Measurements from ENCODE around the gene ATP6V1G2.

ATP6V1G2 gene

DNA sequence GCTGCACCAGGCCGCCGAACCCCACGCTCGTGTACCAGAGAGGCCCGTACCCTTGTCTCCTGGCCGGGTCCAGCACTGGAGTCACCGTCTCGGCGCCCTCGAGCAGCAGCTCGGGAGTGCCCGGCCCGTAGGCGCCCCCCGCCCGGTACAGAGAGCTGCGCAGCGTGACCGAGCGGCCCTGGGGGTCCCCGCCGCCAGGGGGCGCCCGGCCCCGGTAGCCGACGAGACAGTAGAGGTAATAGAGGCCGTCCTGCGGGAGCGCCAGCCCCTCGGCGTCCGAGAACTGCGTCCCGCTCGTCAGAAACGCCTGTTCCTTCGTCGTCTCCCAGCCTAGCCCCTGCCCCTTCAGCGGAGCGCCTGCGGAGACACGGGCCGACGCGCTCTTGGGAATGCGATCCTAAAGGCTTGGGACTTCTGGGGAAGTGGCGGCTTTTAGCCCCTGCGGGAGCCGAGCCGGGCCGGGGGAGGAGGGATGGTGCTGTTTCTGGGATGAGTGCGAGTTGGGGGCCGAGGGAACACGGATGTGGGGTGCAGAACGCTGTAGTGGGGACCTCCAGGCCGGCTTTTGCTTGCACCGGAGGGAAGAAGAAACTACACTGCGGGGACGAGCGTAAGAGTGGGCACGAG lies 34.5 kb upstream of the ATP6V1G2 start:
- Histone ChIP-seq H3K36me3 (ENCODE audit: control insufficient read depth, insufficient read depth, low read length) (no peaks in the 10 kb centered on the region), H3K27me3 (ENCODE audit: control insufficient read depth, insufficient read depth, low read length) (peaks cover 18% of the 10 kb centered on the region), H3K4me3 (ENCODE audit: low read depth, low read length) (peak overlapping the region; percentile 82), H3K9ac (ENCODE audit: low read depth, low read length) (peak overlapping the region; percentile 79), H3K9me3 (ENCODE audit: control insufficient read depth, insufficient read depth, low read length) (no peaks in the 10 kb centered on the region), H3K4me1 (ENCODE audit: control insufficient read depth, insufficient read depth, low read length) (peaks cover 13% of the 10 kb centered on the region)

DNA sequence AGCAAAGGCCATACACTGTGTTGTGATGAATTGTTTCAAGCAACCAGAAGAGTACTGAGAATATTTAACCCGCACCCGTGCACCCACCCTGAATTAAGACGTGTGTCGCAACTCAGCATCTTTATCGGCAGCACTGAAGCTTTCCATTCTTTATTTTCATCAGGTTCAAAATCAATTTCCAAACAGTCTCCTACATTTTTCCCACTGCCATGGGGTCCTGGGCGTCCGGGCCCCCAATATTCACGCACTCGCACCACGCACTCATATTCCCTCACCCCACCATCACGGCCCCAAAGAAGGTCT lies 34.0 kb upstream of the ATP6V1G2 start:
- Histone ChIP-seq H3K4me3 (ENCODE audit: low read depth, low read length) (peak overlapping the region; percentile 82), H3K9ac (ENCODE audit: low read depth, low read length) (no peak overlapping the region), H3K36me3 (ENCODE audit: control insufficient read depth, insufficient read depth, low read length) (no peaks in the 10 kb centered on the region), H3K27me3 (ENCODE audit: control insufficient read depth, insufficient read depth, low read length) (peaks cover 20% of the 10 kb centered on the region), H3K9me3 (ENCODE audit: control insufficient read depth, insufficient read depth, low read length) (no peaks in the 10 kb centered on the region), H3K4me1 (ENCODE audit: control insufficient read depth, insufficient read depth, low read length) (peaks cover 13% of the 10 kb centered on the region)

DNA sequence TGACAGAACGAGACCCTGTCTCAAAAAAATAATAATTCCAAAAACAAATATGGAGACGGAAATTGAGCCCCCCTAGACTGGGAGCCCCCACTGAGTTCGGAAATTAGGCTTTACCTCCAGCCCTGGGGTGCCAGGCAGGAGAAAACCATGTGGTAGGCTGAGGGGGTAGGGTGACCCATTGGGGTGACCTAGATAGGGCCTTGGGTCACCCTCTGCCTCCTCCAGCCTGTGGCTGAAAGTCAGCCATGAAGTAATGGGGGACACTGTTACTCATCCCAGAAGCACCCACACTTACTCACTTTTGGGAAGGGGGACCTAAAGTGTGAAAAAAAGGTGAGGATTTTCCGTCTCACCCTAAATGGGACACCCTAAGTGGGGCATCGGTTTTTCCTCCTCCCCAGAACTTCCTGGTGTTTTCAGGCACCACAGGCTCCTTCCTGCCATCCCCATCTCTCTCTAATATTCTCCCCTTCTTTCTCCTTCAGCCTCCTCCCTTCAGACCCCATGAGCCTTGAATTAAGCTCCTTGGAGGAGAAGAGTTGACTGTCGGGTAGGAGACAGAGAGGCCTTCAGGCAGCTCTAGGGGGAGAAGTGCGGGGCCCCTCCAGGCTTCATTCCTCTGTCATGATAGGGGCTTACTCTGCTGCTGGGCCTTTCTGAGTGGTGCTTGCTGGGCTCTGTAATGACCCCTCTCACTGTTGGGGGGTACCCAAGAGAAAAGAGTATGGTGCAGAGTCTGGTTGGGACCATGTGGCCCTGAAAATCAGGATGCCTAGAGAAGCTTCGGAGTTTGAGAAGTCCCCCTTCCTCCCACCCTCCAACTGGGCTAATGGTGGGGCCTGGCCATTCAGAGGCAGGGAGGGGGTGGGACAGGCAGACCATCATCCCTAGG lies 33.4 kb upstream of the ATP6V1G2 start:
- no peaks in the 10 kb centered on the region for H3K9me3 ChIP-seq (ENCODE audit: control insufficient read depth, insufficient read depth, low read length)
- H3K4me1 ChIP-seq (ENCODE audit: control insufficient read depth, insufficient read depth, low read length): peaks cover 13% of the 10 kb centered on the region
- no peak overlapping the region for H3K9ac ChIP-seq (ENCODE audit: low read depth, low read length)
- H3K27me3 ChIP-seq (ENCODE audit: control insufficient read depth, insufficient read depth, low read length): peaks cover 21% of the 10 kb centered on the region
- peak overlapping the region; percentile 82 for H3K4me3 ChIP-seq (ENCODE audit: low read depth, low read length)
- no peaks in the 10 kb centered on the region for H3K36me3 ChIP-seq (ENCODE audit: control insufficient read depth, insufficient read depth, low read length)

DNA sequence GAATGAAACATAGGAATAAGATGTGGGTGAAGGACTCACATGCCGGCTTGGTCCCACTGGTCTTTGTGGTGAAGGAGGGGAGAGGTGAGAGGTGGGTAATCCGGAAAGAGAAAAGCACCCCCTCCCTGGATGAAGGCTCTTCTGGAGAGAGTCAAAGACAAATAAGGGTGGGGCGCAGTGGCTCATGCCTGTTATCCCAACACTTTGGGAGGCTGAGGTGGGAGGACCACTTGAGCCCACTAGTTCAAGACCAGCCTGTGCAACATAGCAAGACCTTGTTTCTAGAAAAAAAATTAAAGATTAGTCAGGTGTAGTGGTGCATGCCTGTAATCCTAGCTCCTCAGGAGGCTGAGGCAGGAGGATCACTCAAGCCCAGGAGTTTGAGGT lies 32.7 kb upstream of the ATP6V1G2 start:
- Histone ChIP-seq H3K9me3 (ENCODE audit: control insufficient read depth, insufficient read depth, low read length) (no peaks in the 10 kb centered on the region), H3K4me1 (ENCODE audit: control insufficient read depth, insufficient read depth, low read length) (peaks cover 13% of the 10 kb centered on the region), H3K9ac (ENCODE audit: low read depth, low read length) (no peak overlapping the region), H3K27me3 (ENCODE audit: control insufficient read depth, insufficient read depth, low read length) (peaks cover 21% of the 10 kb centered on the region), H3K4me3 (ENCODE audit: low read depth, low read length) (no peak overlapping the region), H3K36me3 (ENCODE audit: control insufficient read depth, insufficient read depth, low read length) (no peaks in the 10 kb centered on the region)

DNA sequence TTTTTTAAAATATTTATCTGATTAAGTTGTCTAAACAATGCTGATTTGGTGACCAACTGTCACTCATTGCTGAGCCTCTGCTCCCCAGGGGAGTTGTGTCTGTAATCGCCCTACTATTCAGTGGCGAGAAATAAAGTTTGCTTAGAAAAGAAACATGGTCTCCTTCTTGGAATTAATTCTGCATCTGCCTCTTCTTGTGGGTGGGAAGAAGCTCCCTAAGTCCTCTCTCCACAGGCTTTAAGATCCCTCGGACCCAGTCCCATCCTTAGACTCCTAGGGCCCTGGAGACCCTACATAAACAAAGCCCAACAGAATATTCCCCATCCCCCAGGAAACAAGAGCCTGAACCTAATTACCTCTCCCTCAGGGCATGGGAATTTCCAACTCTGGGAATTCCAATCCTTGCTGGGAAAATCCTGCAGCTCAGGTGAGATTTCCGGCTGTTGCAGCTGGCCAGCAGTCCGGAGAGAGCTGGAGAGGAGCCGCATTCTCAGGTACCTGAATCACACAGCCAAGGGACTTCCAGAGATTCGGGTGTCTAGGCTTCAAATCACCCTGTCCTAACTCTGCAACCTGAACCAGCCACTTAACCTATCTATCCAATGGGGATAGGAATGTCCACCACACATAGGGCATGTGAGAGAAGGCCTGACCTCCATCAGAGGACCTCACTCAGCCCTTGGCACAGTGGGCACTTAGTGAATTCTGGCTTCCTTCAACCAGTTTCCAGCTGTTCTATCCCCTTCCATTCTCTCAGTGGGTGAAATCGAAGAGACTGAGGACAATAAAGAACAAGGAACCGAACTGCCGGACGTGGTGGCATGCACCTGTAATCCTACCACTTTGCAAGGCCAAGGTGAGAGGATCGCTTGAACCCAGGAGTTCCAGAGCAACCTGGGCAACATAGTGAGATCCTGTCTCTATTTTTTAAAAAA lies 32.0 kb upstream of the ATP6V1G2 start:
- Histone ChIP-seq H3K27me3 (ENCODE audit: control insufficient read depth, insufficient read depth, low read length) (peaks cover 21% of the 10 kb centered on the region), H3K36me3 (ENCODE audit: control insufficient read depth, insufficient read depth, low read length) (no peaks in the 10 kb centered on the region), H3K4me1 (ENCODE audit: control insufficient read depth, insufficient read depth, low read length) (peaks cover 13% of the 10 kb centered on the region)

DNA sequence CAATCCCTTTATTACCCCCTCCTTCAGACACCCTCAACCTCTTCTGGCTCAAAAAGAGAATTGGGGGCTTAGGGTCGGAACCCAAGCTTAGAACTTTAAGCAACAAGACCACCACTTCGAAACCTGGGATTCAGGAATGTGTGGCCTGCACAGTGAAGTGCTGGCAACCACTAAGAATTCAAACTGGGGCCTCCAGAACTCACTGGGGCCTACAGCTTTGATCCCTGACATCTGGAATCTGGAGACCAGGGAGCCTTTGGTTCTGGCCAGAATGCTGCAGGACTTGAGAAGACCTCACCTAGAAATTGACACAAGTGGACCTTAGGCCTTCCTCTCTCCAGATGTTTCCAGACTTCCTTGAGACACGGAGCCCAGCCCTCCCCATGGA lies 31.2 kb upstream of the ATP6V1G2 start:
- H3K36me3 ChIP-seq (ENCODE audit: control insufficient read depth, insufficient read depth, low read length): no peaks in the 10 kb centered on the region
- H3K27me3 ChIP-seq (ENCODE audit: control insufficient read depth, insufficient read depth, low read length): peaks cover 21% of the 10 kb centered on the region
- H3K9me3 ChIP-seq (ENCODE audit: control insufficient read depth, insufficient read depth, low read length): no peaks in the 10 kb centered on the region
- no peak overlapping the region for H3K4me3 ChIP-seq (ENCODE audit: low read depth, low read length)
- H3K4me1 ChIP-seq (ENCODE audit: control insufficient read depth, insufficient read depth, low read length): peaks cover 13% of the 10 kb centered on the region
- H3K9ac ChIP-seq (ENCODE audit: low read depth, low read length): no peak overlapping the region

More for the DNA sequence above, 32.0 kb upstream of the ATP6V1G2 start:
- H3K9ac ChIP-seq (ENCODE audit: low read depth, low read length): no peak overlapping the region
- H3K9me3 ChIP-seq (ENCODE audit: control insufficient read depth, insufficient read depth, low read length): no peaks in the 10 kb centered on the region
- H3K4me3 ChIP-seq (ENCODE audit: low read depth, low read length): no peak overlapping the region

DNA sequence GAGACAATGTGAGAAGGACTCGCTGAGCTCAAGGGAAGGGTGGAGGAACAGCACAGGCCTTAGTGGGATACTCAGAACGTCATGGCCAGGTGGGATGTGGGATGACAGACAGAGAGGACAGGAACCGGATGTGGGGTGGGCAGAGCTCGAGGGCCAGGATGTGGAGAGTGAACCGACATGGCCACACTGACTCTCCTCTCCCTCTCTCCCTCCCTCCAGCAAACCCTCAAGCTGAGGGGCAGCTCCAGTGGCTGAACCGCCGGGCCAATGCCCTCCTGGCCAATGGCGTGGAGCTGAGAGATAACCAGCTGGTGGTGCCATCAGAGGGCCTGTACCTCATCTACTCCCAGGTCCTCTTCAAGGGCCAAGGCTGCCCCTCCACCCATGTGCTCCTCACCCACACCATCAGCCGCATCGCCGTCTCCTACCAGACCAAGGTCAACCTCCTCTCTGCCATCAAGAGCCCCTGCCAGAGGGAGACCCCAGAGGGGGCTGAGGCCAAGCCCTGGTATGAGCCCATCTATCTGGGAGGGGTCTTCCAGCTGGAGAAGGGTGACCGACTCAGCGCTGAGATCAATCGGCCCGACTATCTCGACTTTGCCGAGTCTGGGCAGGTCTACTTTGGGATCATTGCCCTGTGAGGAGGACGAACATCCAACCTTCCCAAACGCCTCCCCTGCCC lies 30.6 kb upstream of the ATP6V1G2 start:
- Histone ChIP-seq H3K4me1 (ENCODE audit: control insufficient read depth, insufficient read depth, low read length) (peaks cover 12% of the 10 kb centered on the region), H3K27me3 (ENCODE audit: control insufficient read depth, insufficient read depth, low read length) (peaks cover 21% of the 10 kb centered on the region), H3K4me3 (ENCODE audit: low read depth, low read length) (no peak overlapping the region), H3K9me3 (ENCODE audit: control insufficient read depth, insufficient read depth, low read length) (no peaks in the 10 kb centered on the region), H3K36me3 (ENCODE audit: control insufficient read depth, insufficient read depth, low read length) (no peaks in the 10 kb centered on the region), H3K9ac (ENCODE audit: low read depth, low read length) (no peak overlapping the region)

DNA sequence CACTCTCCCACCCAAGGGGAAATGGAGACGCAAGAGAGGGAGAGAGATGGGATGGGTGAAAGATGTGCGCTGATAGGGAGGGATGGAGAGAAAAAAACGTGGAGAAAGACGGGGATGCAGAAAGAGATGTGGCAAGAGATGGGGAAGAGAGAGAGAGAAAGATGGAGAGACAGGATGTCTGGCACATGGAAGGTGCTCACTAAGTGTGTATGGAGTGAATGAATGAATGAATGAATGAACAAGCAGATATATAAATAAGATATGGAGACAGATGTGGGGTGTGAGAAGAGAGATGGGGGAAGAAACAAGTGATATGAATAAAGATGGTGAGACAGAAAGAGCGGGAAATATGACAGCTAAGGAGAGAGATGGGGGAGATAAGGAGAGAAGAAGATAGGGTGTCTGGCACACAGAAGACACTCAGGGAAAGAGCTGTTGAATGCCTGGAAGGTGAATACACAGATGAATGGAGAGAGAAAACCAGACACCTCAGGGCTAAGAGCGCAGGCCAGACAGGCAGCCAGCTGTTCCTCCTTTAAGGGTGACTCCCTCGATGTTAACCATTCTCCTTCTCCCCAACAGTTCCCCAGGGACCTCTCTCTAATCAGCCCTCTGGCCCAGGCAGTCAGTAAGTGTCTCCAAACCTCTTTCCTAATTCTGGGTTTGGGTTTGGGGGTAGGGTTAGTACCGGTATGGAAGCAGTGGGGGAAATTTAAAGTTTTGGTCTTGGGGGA lies 29.7 kb upstream of the ATP6V1G2 start:
- H3K9me3 ChIP-seq (ENCODE audit: control insufficient read depth, insufficient read depth, low read length): no peaks in the 10 kb centered on the region
- no peak overlapping the region for H3K4me3 ChIP-seq (ENCODE audit: low read depth, low read length)
- H3K27me3 ChIP-seq (ENCODE audit: control insufficient read depth, insufficient read depth, low read length): peaks cover 16% of the 10 kb centered on the region
- H3K4me1 ChIP-seq (ENCODE audit: control insufficient read depth, insufficient read depth, low read length): peaks cover 8% of the 10 kb centered on the region
- H3K9ac ChIP-seq (ENCODE audit: low read depth, low read length): no peak overlapping the region
- no peaks in the 10 kb centered on the region for H3K36me3 ChIP-seq (ENCODE audit: control insufficient read depth, insufficient read depth, low read length)

DNA sequence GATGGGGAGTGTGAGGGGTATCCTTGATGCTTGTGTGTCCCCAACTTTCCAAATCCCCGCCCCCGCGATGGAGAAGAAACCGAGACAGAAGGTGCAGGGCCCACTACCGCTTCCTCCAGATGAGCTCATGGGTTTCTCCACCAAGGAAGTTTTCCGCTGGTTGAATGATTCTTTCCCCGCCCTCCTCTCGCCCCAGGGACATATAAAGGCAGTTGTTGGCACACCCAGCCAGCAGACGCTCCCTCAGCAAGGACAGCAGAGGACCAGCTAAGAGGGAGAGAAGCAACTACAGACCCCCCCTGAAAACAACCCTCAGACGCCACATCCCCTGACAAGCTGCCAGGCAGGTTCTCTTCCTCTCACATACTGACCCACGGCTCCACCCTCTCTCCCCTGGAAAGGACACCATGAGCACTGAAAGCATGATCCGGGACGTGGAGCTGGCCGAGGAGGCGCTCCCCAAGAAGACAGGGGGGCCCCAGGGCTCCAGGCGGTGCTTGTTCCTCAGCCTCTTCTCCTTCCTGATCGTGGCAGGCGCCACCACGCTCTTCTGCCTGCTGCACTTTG lies 29.0 kb upstream of the ATP6V1G2 start, which contains the start of gene TNF:
TNF (plus strand) TSS at position 231 of the 567 bp plus-strand sequence; CDS start at position 408, 177 bp downstream.
- Histone ChIP-seq H3K27me3 (ENCODE audit: control insufficient read depth, insufficient read depth, low read length) (peaks cover 14% of the 10 kb centered on the region), H3K36me3 (ENCODE audit: control insufficient read depth, insufficient read depth, low read length) (no peaks in the 10 kb centered on the region), H3K4me1 (ENCODE audit: control insufficient read depth, insufficient read depth, low read length) (peaks cover 8% of the 10 kb centered on the region), H3K4me3 (ENCODE audit: low read depth, low read length) (no peak within 1 kb of the TSS), H3K9me3 (ENCODE audit: control insufficient read depth, insufficient read depth, low read length) (no peaks in the 10 kb centered on the region), H3K9ac (ENCODE audit: low read depth, low read length) (no peak within 1 kb of the TSS)

DNA sequence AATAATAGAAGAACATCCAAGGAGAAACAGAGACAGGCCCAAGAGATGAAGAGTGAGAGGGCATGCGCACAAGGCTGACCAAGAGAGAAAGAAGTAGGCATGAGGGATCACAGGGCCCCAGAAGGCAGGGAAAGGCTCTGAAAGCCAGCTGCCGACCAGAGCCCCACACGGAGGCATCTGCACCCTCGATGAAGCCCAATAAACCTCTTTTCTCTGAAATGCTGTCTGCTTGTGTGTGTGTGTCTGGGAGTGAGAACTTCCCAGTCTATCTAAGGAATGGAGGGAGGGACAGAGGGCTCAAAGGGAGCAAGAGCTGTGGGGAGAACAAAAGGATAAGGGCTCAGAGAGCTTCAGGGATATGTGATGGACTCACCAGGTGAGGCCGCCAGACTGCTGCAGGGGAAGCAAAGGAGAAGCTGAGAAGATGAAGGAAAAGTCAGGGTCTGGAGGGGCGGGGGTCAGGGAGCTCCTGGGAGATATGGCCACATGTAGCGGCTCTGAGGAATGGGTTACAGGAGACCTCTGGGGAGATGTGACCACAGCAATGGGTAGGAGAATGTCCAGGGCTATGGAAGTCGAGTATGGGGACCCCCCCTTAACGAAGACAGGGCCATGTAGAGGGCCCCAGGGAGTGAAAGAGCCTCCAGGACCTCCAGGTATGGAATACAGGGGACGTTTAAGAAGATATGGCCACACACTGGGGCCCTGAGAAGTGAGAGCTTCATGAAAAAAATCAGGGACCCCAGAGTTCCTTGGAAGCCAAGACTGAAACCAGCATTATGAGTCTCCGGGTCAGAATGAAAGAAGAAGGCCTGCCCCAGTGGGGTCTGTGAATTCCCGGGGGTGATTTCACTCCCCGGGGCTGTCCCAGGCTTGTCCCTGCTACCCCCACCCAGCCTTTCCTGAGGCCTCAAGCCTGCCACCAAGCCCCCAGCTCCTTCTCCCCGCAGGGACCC lies 28.0 kb upstream of the ATP6V1G2 start:
- Histone ChIP-seq H3K4me3 (ENCODE audit: low read depth, low read length) (no peak overlapping the region), H3K4me1 (ENCODE audit: control insufficient read depth, insufficient read depth, low read length) (peaks cover 3% of the 10 kb centered on the region), H3K36me3 (ENCODE audit: control insufficient read depth, insufficient read depth, low read length) (no peaks in the 10 kb centered on the region), H3K9me3 (ENCODE audit: control insufficient read depth, insufficient read depth, low read length) (no peaks in the 10 kb centered on the region), H3K9ac (ENCODE audit: low read depth, low read length) (no peak overlapping the region), H3K27me3 (ENCODE audit: control insufficient read depth, insufficient read depth, low read length) (peaks cover 6% of the 10 kb centered on the region)

Data from iPS-15b (cell line).